H9 (cell line): Measurements from ENCODE around the gene DPF1. TPM values are rescaled to one million over a fixed set of nuclear protein-coding genes. Genes with fewer than 3 reads are reported as not detected.

Experiments
- DNase-seq: peaks from one replicate; pipeline ENCODE4 v3.0.0-alpha.2; 2017
- H2AFZ ChIP-seq: one replicate; pipeline ENCODE4 v1.6.1; 2013; ENCODE audit warnings: mild to moderate bottlenecking, low read length, control low read depth, moderate library complexity
- H2AK5ac ChIP-seq: 2 replicates; pipeline ENCODE4 v1.6.1; 2013; ENCODE audit warnings: low read length, control low read depth, mixed read lengths; ENCODE audit not compliant: insufficient read length
- H2BK120ac ChIP-seq: one replicate; pipeline ENCODE4 v1.6.1; 2013; ENCODE audit warnings: low read depth, mild to moderate bottlenecking, low read length, control low read depth, inconsistent platforms; ENCODE audit not compliant: poor library complexity, severe bottlenecking
- H2BK12ac ChIP-seq: 2 replicates; pipeline ENCODE4 v1.6.1; 2013; ENCODE audit warnings: low read length, control low read depth, mixed read lengths, low read depth; ENCODE audit not compliant: insufficient read length
- H2BK15ac ChIP-seq: 2 replicates; pipeline ENCODE4 v1.6.1; 2013; ENCODE audit warnings: low read depth, low read length, control low read depth
- H2BK20ac ChIP-seq: one replicate; pipeline ENCODE4 v1.6.1; 2013; ENCODE audit warnings: low read depth, mild to moderate bottlenecking, low read length, control low read depth, inconsistent platforms; ENCODE audit not compliant: poor library complexity, severe bottlenecking
- H2BK5ac ChIP-seq: 2 replicates; pipeline ENCODE4 v1.6.1; 2013; ENCODE audit warnings: low read length, control low read depth, mixed read lengths; ENCODE audit not compliant: insufficient read length
- H3K14ac ChIP-seq: 2 replicates; pipeline ENCODE4 v1.6.1; 2013; ENCODE audit warnings: low read length, control low read depth; ENCODE audit not compliant: insufficient read depth
- H3K18ac ChIP-seq: 2 replicates; pipeline ENCODE4 v1.6.1; 2013; ENCODE audit warnings: low read depth, mild to moderate bottlenecking, mixed read lengths, low read length, control low read depth; ENCODE audit not compliant: insufficient read length
- H3K23ac ChIP-seq: 2 replicates; pipeline ENCODE4 v1.6.1; 2013; ENCODE audit warnings: low read length, control low read depth, mixed read lengths, low read depth; ENCODE audit not compliant: insufficient read length
- H3K23me2 ChIP-seq: 2 replicates; pipeline ENCODE4 v1.6.1; 2013; ENCODE audit warnings: low read depth, mild to moderate bottlenecking, mixed read lengths, low read length, control low read depth; ENCODE audit not compliant: insufficient read length, poor library complexity, severe bottlenecking
- H3K27ac ChIP-seq: 2 replicates; pipeline ENCODE4 v1.5.1; 2013; ENCODE audit warnings: low read length, control low read depth, mixed read lengths, low read depth; ENCODE audit not compliant: insufficient read length
- H3K27me3 ChIP-seq: 2 replicates; pipeline ENCODE4 v1.6.1; 2013; ENCODE audit warnings: low read length, control low read depth, inconsistent platforms; ENCODE audit not compliant: insufficient read depth
- H3K4ac ChIP-seq: 2 replicates; pipeline ENCODE4 v1.6.1; 2013; ENCODE audit warnings: low read depth, mild to moderate bottlenecking, control low read depth, inconsistent platforms, low read length, moderate library complexity
- H3K4me1 ChIP-seq: 2 replicates; pipeline ENCODE4 v1.6.1; 2013; ENCODE audit warnings: low read length, control low read depth, inconsistent platforms; ENCODE audit not compliant: insufficient read depth
- H3K4me2 ChIP-seq: 2 replicates; pipeline ENCODE4 v1.6.1; 2013; ENCODE audit warnings: low read length, control low read depth, mixed read lengths; ENCODE audit not compliant: insufficient read length, insufficient read depth
- H3K56ac ChIP-seq: 2 replicates; pipeline ENCODE4 v1.6.1; 2013; ENCODE audit warnings: low read depth, mild to moderate bottlenecking, mixed read lengths, low read length, control low read depth; ENCODE audit not compliant: insufficient read length
- H3K79me1 ChIP-seq: 2 replicates; pipeline ENCODE4 v1.6.1; 2013; ENCODE audit warnings: low read depth, mild to moderate bottlenecking, moderate library complexity, low read length, control low read depth, inconsistent platforms; ENCODE audit not compliant: insufficient read depth, poor library complexity, severe bottlenecking
- H3K79me2 ChIP-seq: 2 replicates; pipeline ENCODE4 v1.6.1; 2013; ENCODE audit warnings: low read length, control low read depth, inconsistent platforms; ENCODE audit not compliant: insufficient read depth
- H3K9ac ChIP-seq: 2 replicates; pipeline ENCODE4 v1.6.1; 2013; ENCODE audit warnings: low read length, control low read depth, mixed read lengths; ENCODE audit not compliant: insufficient read length; ENCODE audit errors: extremely low read depth
- H3K9me3 ChIP-seq: one replicate; pipeline ENCODE4 v1.6.1; 2013; ENCODE audit warnings: low read depth, low read length, inconsistent platforms; ENCODE audit not compliant: control insufficient read depth
- H3T11ph ChIP-seq: one replicate; pipeline ENCODE4 v1.6.1; 2013; ENCODE audit warnings: mild to moderate bottlenecking, low read length, control low read depth, inconsistent platforms
- H4K20me1 ChIP-seq: one replicate; pipeline ENCODE4 v1.6.1; 2013; ENCODE audit not compliant: control insufficient read depth, insufficient read length, insufficient read depth
- H4K5ac ChIP-seq: 2 replicates; pipeline ENCODE4 v1.6.1; 2013; ENCODE audit warnings: low read depth, mild to moderate bottlenecking, mixed read lengths, low read length, control low read depth; ENCODE audit not compliant: insufficient read length
- H4K8ac ChIP-seq: replicated peaks from 2 replicates; pipeline ENCODE4 v1.6.1; 2013; ENCODE audit warnings: low read length, control low read depth, mixed read lengths, low read depth; ENCODE audit not compliant: insufficient read length
- H4K91ac ChIP-seq: 2 replicates; pipeline ENCODE4 v1.6.1; 2013; ENCODE audit warnings: low read depth, mild to moderate bottlenecking, moderate library complexity, mixed read lengths, low read length, control low read depth; ENCODE audit not compliant: insufficient read length
- H3K27ac Mint-ChIP-seq, 3 experiments: 2 replicates in 2 of 3; 3 replicates in 1 of 3; pipeline ENCODE4 v1.8.0; 2020 to 2021; ENCODE audit warnings: mixed read lengths in 3 of 3, mild to moderate bottlenecking in 1 of 3, moderate library complexity in 1 of 3
- H3K27me3 Mint-ChIP-seq: 2 replicates; pipeline ENCODE4 v1.8.0; 2021; ENCODE audit warnings: low read depth, mild to moderate bottlenecking, moderate library complexity, mixed read lengths
- H3K36me3 Mint-ChIP-seq, 3 experiments: 2 replicates in 2 of 3; 3 replicates in 1 of 3; pipeline ENCODE4 v1.8.0; 2020 to 2021; ENCODE audit warnings: low read depth in 3 of 3, mixed read lengths in 3 of 3; ENCODE audit not compliant: insufficient read depth in 1 of 3
- H3K4me1 Mint-ChIP-seq, 2 experiments: 2 replicates each; pipeline ENCODE4 v1.8.0; 2020; ENCODE audit warnings: mixed read lengths in 2 of 2
- H3K4me3 Mint-ChIP-seq, 2 experiments: 2 replicates in 1 of 2; 3 replicates in 1 of 2; pipeline ENCODE4 v1.8.0; 2020 to 2021; ENCODE audit warnings: mild to moderate bottlenecking in 2 of 2, mixed read lengths in 2 of 2, moderate library complexity in 1 of 2
- H3K9me3 Mint-ChIP-seq, 2 experiments: 2 replicates in 1 of 2; 3 replicates in 1 of 2; pipeline ENCODE4 v1.8.0; 2020; ENCODE audit warnings: mild to moderate bottlenecking in 2 of 2, mixed read lengths in 2 of 2, moderate library complexity in 1 of 2
- CTCF ChIP-seq: fragments of 200-600 bp; sonication (generic); conservative IDR thresholded peaks from 3 replicates; pipeline ENCODE4 v1.8.0; 2021; ENCODE audit warnings: antibody characterized with exemption, mild to moderate bottlenecking
- WGBS: extraction: QIAGEN DNeasy Blood & Tissue Kit; methylation state at CpG from one replicate; pipeline ENCODE4 v1.1.7; 2013; ENCODE audit warnings: missing lambda C conversion rate, low lambda C conversion rate, mixed read lengths; ENCODE audit not compliant: insufficient read length; ENCODE audit errors: extremely low coverage; 5-methylcytosine and 5-hydroxymethylcytosine counted together
- total RNA-seq: library from RNA; stranded (reverse); gene quantifications from 2 replicates; pipeline ENCODE4 v1.2.1, GENCODE V29; 2021

Gene DPF1
- total RNA-seq, 1 experiment from 2014 or later, result 12.0 TPM

- Histone ChIP-seq H3K23me2 (peaks cover 11% of the 10 kb centered on the region), H4K20me1 (no peaks in the 10 kb centered on the region), H3K4me2 (peak overlapping the region; percentile 71), H3K14ac (peak overlapping the region; percentile 11; the same call in 1 of the 2 replicates), H3K79me1 (no peaks in the 10 kb centered on the region), H2BK12ac (no peak overlapping the region), H3K9me3 (no peaks in the 10 kb centered on the region), H3K4ac (no peak overlapping the region), H2AFZ (no peak overlapping the region), H3K79me2 (no peaks in the 10 kb centered on the region), H3K27me3 (no peaks in the 10 kb centered on the region; the same call in 1 of the 2 replicates), H2AK5ac (no peak overlapping the region), H4K5ac (no peak overlapping the region), H3T11ph (no peak overlapping the region), H3K27ac (no peak overlapping the region), H2BK5ac (no peak overlapping the region), H3K18ac (no peak overlapping the region), H4K8ac (no peak overlapping the region), H3K4me1 (peaks cover 3% of the 10 kb centered on the region; the same call in 1 of the 2 replicates), H3K56ac (no peak overlapping the region), H3K9ac (no peak overlapping the region), H3K23ac (no peak overlapping the region), H2BK20ac (no peak overlapping the region), H4K91ac (no peak overlapping the region), H2BK120ac (no peak overlapping the region), H2BK15ac (no peak overlapping the region)
- TF ChIP-seq CTCF, result no peak
- peaks cover 0 to under 1% of the 10 kb centered on the region in 2 experiments; a peak in 1 of 5 replicates for H3K9me3 Mint-ChIP-seq
- peaks cover 39 to 49% of the 10 kb centered on the region in 2 experiments for H3K4me1 Mint-ChIP-seq
- no peak overlapping the region; a peak in 1 of 7 replicates for H3K27ac Mint-ChIP-seq
- no peak for DNase-seq
- WGBS, result no CpG with 5 or more reads among the region's 10 CpGs
- H3K27me3 Mint-ChIP-seq, result peaks cover 20% of the 10 kb centered on the region
- H3K36me3 Mint-ChIP-seq, result no peaks in the 10 kb centered on the region; a peak in 2 of 7 replicates
- H3K4me3 Mint-ChIP-seq, result peak overlapping the region in 1 of 2 experiments; percentile 68; a peak in 3 of 5 replicates
Measured at GRCh38 chr19:38251564-38252051, 27.6 kb upstream of the DPF1 start.
